Loucy (cell line): ENCODE results near the gene CCL1.

Source experiments
- H2AFZ ChIP-seq: fragments of 200-600 bp; sonication (generic); 2 replicates; pipeline ENCODE4 v1.6.0; 2016; ENCODE audit warnings: antibody characterized with exemption, mild to moderate bottlenecking, low read length, moderate library complexity
- H3F3A ChIP-seq: fragments of 200-600 bp; 2 replicates; pipeline ENCODE4 v1.6.0; 2016; ENCODE audit warnings: antibody characterized with exemption, low read depth, mild to moderate bottlenecking
- H3K27me3 ChIP-seq: fragments of 200-600 bp; sonication (generic); 2 replicates; pipeline ENCODE4 v1.6.1; 2014; ENCODE audit warnings: low read length, mild to moderate bottlenecking; ENCODE audit not compliant: insufficient read depth, poor library complexity, severe bottlenecking
- H3K36me3 ChIP-seq: fragments of 200-600 bp; sonication (generic); 2 replicates; pipeline ENCODE4 v1.6.1; 2016; ENCODE audit warnings: low read length; ENCODE audit not compliant: insufficient read depth
- H3K4me1 ChIP-seq: fragments of 200-600 bp; sonication (generic); 2 replicates; pipeline ENCODE4 v1.5.1; 2014; ENCODE audit warnings: low read length, mild to moderate bottlenecking; ENCODE audit not compliant: insufficient read depth, poor library complexity, severe bottlenecking
- H3K4me2 ChIP-seq: fragments of 200-600 bp; sonication (generic); 2 replicates; pipeline ENCODE4 v1.6.0; 2014; ENCODE audit warnings: antibody characterized with exemption, low read length, low read depth, mild to moderate bottlenecking; ENCODE audit not compliant: poor library complexity, severe bottlenecking
- H3K4me3 ChIP-seq: fragments of 200-600 bp; sonication (generic); 2 replicates; pipeline ENCODE4 v1.5.1; 2014; ENCODE audit warnings: low read length, mild to moderate bottlenecking, mixed read lengths; ENCODE audit not compliant: poor library complexity, severe bottlenecking
- H3K79me2 ChIP-seq: fragments of 200-600 bp; sonication (generic); 2 replicates; pipeline ENCODE4 v1.6.1; 2014; ENCODE audit warnings: low read length; ENCODE audit not compliant: insufficient read depth
- H3K9ac ChIP-seq: fragments of 200-600 bp; sonication (generic); 2 replicates; pipeline ENCODE4 v1.6.0; 2014; ENCODE audit warnings: mild to moderate bottlenecking, low read depth, low read length, moderate library complexity; ENCODE audit not compliant: poor library complexity, severe bottlenecking
- H3K9me2 ChIP-seq: fragments of 200-600 bp; sonication (generic); replicated peaks from 2 replicates; pipeline ENCODE4 v1.6.1; 2016; ENCODE audit warnings: low read depth, low read length, mixed read lengths
- H3K9me3 ChIP-seq: fragments of 200-600 bp; sonication (generic); 2 replicates; pipeline ENCODE4 v1.6.1; 2014; ENCODE audit warnings: mild to moderate bottlenecking, antibody characterized with exemption, low read length, low read depth; ENCODE audit not compliant: insufficient read depth
- H4K20me1 ChIP-seq: fragments of 200-600 bp; sonication (generic); 2 replicates; pipeline ENCODE4 v1.6.0; 2014; ENCODE audit warnings: antibody characterized with exemption, low read length, mild to moderate bottlenecking; ENCODE audit not compliant: insufficient read depth, poor library complexity, severe bottlenecking
- CTCF ChIP-seq: fragments of 200-600 bp; sonication (generic); conservative IDR thresholded peaks from 2 replicates; pipeline ENCODE4 v1.5.1; 2014; ENCODE audit warnings: mild to moderate bottlenecking, antibody characterized with exemption, low read length
- EZH2phosphoT487 ChIP-seq: fragments of 200-600 bp; IDR thresholded peaks from 2 replicates; pipeline ENCODE4 v1.6.1; 2018; ENCODE audit warnings: antibody characterized with exemption, mild to moderate bottlenecking, moderate library complexity, borderline replicate concordance

The CCL1 gene

GRCh38 chr17:34369571-34369970 lies 6.5 kb upstream of the CCL1 start:
- H3K4me3 ChIP-seq = no peak overlapping the region
- peak overlapping the region; percentile 18 for H3K9ac ChIP-seq
- H3K4me2 ChIP-seq = no peak overlapping the region
- no peaks in the 10 kb centered on the region for H3K27me3 ChIP-seq
- H3K9me3 ChIP-seq = no peaks in the 10 kb centered on the region
- H3K79me2 ChIP-seq = no peaks in the 10 kb centered on the region
- no peak overlapping the region for H2AFZ ChIP-seq
- TF ChIP-seq EZH2phosphoT487 = no peak
- TF ChIP-seq CTCF = no peak
- H3F3A ChIP-seq = peaks cover 15% of the 10 kb centered on the region
- peaks cover 77% of the 10 kb centered on the region for H3K4me1 ChIP-seq
- H3K36me3 ChIP-seq = no peaks in the 10 kb centered on the region
- no peaks in the 10 kb centered on the region for H3K9me2 ChIP-seq
- no peaks in the 10 kb centered on the region for H4K20me1 ChIP-seq

- H3K27me3 ChIP-seq = no peaks in the 10 kb centered on the region
- no peaks in the 10 kb centered on the region for H3K36me3 ChIP-seq
- peaks cover 83% of the 10 kb centered on the region for H3K4me1 ChIP-seq
- H3F3A ChIP-seq = peaks cover 15% of the 10 kb centered on the region
- H3K4me3 ChIP-seq = no peak overlapping the region
- no peaks in the 10 kb centered on the region for H3K79me2 ChIP-seq
- no peaks in the 10 kb centered on the region for H4K20me1 ChIP-seq
- H3K9ac ChIP-seq = peak overlapping the region; percentile 81
- no peak overlapping the region for H3K4me2 ChIP-seq
- TF ChIP-seq EZH2phosphoT487 (no peak), CTCF (no peak)
- H3K9me2 ChIP-seq = no peaks in the 10 kb centered on the region
- no peaks in the 10 kb centered on the region for H3K9me3 ChIP-seq
- H2AFZ ChIP-seq = no peak overlapping the region
Measured at GRCh38 chr17:34368946-34369500, 6.0 kb upstream of the CCL1 start.

- Histone ChIP-seq H2AFZ (peak overlapping the region; percentile 28; the same call in 1 of the 2 replicates), H4K20me1 (no peaks in the 10 kb centered on the region), H3K9me2 (no peaks in the 10 kb centered on the region), H3K4me1 (peaks cover 89% of the 10 kb centered on the region), H3F3A (peaks cover 15% of the 10 kb centered on the region), H3K4me2 (no peak overlapping the region), H3K27me3 (no peaks in the 10 kb centered on the region), H3K79me2 (no peaks in the 10 kb centered on the region), H3K9ac (peak overlapping the region; percentile 81), H3K36me3 (no peaks in the 10 kb centered on the region), H3K9me3 (no peaks in the 10 kb centered on the region), H3K4me3 (no peak overlapping the region)
- TF ChIP-seq EZH2phosphoT487 = no peak
- TF ChIP-seq CTCF = no peak
Measured at GRCh38 chr17:34368196-34368945, 5.3 kb upstream of the CCL1 start.
